Kidney (tissue), 14 donors: Measurements from ENCODE around the gene VAMP2. TPM values are rescaled to one million over a fixed set of nuclear protein-coding genes. Genes with fewer than 3 reads are reported as not detected.

Source experiments
- DNase-seq, 5 donors: peaks; one replicate each; pipeline ENCODE4 v3.0.0-alpha.2; 2013 to 2020
- FAIRE-seq: peaks from 2 replicates; lab custom pipeline; 2012; peaks lifted over from hg19 to GRCh38; lab: Jason Lieb, UNC
- H3K27ac ChIP-seq, 2 donors: one replicate each; pipeline ENCODE4 v1.7.0; 2013; ENCODE audit warnings: low read depth in 2 of 2, low read length in 2 of 2, inconsistent platforms in 1 of 2
- H3K27me3 ChIP-seq: one replicate; pipeline ENCODE4 v1.7.1; 2013; ENCODE audit warnings: low read length, inconsistent platforms; ENCODE audit not compliant: control insufficient read depth, insufficient read depth
- H3K36me3 ChIP-seq, 3 donors: one replicate each; pipeline versions ENCODE4 v1.7.0 to v1.7.1; 2013; ENCODE audit warnings: low read length in 3 of 3, control low read depth in 1 of 3, inconsistent platforms in 1 of 3; ENCODE audit not compliant: insufficient read depth in 3 of 3, control insufficient read depth in 2 of 3
- H3K4me1 ChIP-seq, 3 donors: one replicate each; pipeline versions ENCODE4 v1.7.0 to v1.7.1; 2013; ENCODE audit warnings: low read length in 3 of 3, inconsistent platforms in 1 of 3, low read depth in 1 of 3; ENCODE audit not compliant: control insufficient read depth in 2 of 3, insufficient read depth in 2 of 3
- H3K4me3 ChIP-seq, 3 donors: one replicate each; pipeline versions ENCODE4 v1.7.0 to v1.8.1; 2013; ENCODE audit warnings: low read length in 3 of 3, control low read depth in 1 of 3, inconsistent platforms in 1 of 3
- H3K9ac ChIP-seq, 3 donors: one replicate each; pipeline versions ENCODE4 v1.7.0 to v1.7.1; 2013; ENCODE audit warnings: low read length in 3 of 3, control low read depth in 1 of 3, inconsistent platforms in 1 of 3
- H3K9me3 ChIP-seq, 3 donors: one replicate each; pipeline versions ENCODE4 v1.7.0 to v1.7.1; 2013; ENCODE audit warnings: low read length in 3 of 3, control low read depth in 1 of 3, inconsistent platforms in 1 of 3; ENCODE audit not compliant: control insufficient read depth in 2 of 3, insufficient read depth in 1 of 3
- intact Hi-C: fragments of 100-400 bp; cut with DNase I; formaldehyde crosslinking; loops from one replicate; pipeline ENCODE4 v1.11.1; 2022
- polyA plus RNA-seq: library from polyadenylated mRNA; stranded (reverse); fragments of 350-450 nt; fragmentation: Illumina TruSeq; extraction: RNeasy Lipid Tissue Mini Kit (QIAGEN cat#74804); gene quantifications from one replicate; pipeline ENCODE4 v1.2.3, GENCODE V29; 2014; ENCODE audit warnings: low read depth, low replicate concordance; ENCODE audit not compliant: insufficient read depth
- total RNA-seq: library from RNA; stranded (reverse); fragmentation: NEBNext Ultra II Directional; extraction: Animal tissue kit (Norgen Biotek cat#: 25700); gene quantifications from one replicate; pipeline ENCODE4 v1.2.1, GENCODE V29; 2021
- TF ChIP-seq, protein P1 (sequence below): IDR thresholded peaks from 3 replicates; pipeline ENCODE4 v1.5.1; 2012; ENCODE audit warnings: mild to moderate bottlenecking, moderate library complexity, borderline replicate concordance; ENCODE audit not compliant: insufficient read depth; ENCODE audit errors: extremely low read depth
- donor health status: control.
- donor health status: control.
- donor health status: control.
- donor health status: control.
- donor health status: control.
- donor health status: DM: yes; HTN: yes; CAD: no.
- donor health status: Normal renal cell carcinoma (clear cell type).

Gene VAMP2
- total and polyA plus RNA-seq, 2 donors from 2014 or later: 107 to 124 TPM

DNA sequence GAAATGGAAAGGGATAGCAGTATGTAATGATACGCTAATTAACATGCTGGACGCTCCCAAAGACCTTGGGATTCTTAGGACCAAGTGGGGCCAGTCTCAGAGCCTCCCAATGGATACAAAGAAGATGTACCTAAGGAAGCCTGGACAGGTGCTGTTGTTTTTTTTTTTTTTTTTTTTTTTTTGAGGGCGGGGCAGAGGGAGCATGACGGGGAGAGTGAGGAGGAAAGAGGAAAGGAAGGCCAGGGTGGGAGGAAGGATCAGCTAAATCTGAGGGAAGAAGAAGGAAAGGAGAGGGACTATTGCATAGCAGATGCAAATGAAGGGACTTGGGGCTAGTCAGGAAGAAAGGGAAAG is 2.5 kb downstream of the VAMP2 start:
- H3K9ac ChIP-seq: peak overlapping the region in 1 of 3 donors; percentile 29
- no peak for DNase-seq
- peaks cover 2 to 14% (median 2%) of the 10 kb centered on the region in 3 donors for H3K36me3 ChIP-seq
- FAIRE-seq: no peak
- no peaks in the 10 kb centered on the region for H3K27me3 ChIP-seq
- H3K4me1 ChIP-seq: peaks cover 3 to 33% (median 22%) of the 10 kb centered on the region in 3 donors
- H3K27ac ChIP-seq: no peak overlapping the region
- H3K9me3 ChIP-seq: no peaks in the 10 kb centered on the region
- peak overlapping the region in 1 of 3 donors; percentile 16 for H3K4me3 ChIP-seq
- TF ChIP-seq, protein P1, sequence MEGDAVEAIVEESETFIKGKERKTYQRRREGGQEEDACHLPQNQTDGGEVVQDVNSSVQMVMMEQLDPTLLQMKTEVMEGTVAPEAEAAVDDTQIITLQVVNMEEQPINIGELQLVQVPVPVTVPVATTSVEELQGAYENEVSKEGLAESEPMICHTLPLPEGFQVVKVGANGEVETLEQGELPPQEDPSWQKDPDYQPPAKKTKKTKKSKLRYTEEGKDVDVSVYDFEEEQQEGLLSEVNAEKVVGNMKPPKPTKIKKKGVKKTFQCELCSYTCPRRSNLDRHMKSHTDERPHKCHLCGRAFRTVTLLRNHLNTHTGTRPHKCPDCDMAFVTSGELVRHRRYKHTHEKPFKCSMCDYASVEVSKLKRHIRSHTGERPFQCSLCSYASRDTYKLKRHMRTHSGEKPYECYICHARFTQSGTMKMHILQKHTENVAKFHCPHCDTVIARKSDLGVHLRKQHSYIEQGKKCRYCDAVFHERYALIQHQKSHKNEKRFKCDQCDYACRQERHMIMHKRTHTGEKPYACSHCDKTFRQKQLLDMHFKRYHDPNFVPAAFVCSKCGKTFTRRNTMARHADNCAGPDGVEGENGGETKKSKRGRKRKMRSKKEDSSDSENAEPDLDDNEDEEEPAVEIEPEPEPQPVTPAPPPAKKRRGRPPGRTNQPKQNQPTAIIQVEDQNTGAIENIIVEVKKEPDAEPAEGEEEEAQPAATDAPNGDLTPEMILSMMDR: no peak
- intact Hi-C loops: no loop called here

- Histone ChIP-seq H3K27me3 (no peaks in the 10 kb centered on the region), H3K27ac (peak overlapping the region; percentile 18 to 29), H3K9ac (peak overlapping the region in 1 of 3 donors; percentile 29), H3K4me3 (no peak overlapping the region), H3K4me1 (peaks cover 4 to 36% (median 22%) of the 10 kb centered on the region in 3 donors), H3K9me3 (no peaks in the 10 kb centered on the region), H3K36me3 (peaks cover 2 to 14% (median 2%) of the 10 kb centered on the region in 3 donors)
- intact Hi-C loops: no loop called here
- DNase-seq: peak in 2 of 5 donors; percentile 49 to 63
- TF ChIP-seq, protein P1: no peak
- no peak for FAIRE-seq
Observed at GRCh38 chr17:8159459-8160223, 3.1 kb downstream of the VAMP2 start.

DNA sequence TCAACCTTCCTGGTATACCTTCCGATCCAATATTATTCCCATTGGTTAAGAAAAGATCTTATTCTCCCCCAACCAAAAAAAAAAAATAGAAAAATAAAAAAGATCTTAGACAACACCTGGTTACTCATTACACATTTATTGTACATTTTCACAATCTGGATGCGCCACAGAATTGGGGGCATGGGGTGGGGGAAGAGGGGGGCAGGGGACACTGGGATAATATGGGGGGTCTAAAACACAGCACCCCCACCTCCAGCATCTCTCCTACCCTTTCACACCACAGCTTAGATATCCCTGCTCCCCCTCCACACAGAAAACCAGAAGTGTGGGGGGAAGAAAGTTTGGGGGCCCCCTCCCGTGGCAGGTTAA is 3.7 kb downstream of the VAMP2 start:
- H3K4me3 ChIP-seq: no peak overlapping the region
- H3K36me3 ChIP-seq: peaks cover 2 to 14% (median 2%) of the 10 kb centered on the region in 3 donors
- no peak overlapping the region for H3K9ac ChIP-seq
- FAIRE-seq (no peak), DNase-seq (peak in 2 of 5 donors; percentile 45 to 60)
- H3K4me1 ChIP-seq: peaks cover 4 to 35% (median 20%) of the 10 kb centered on the region in 3 donors
- H3K27ac ChIP-seq: peak overlapping the region; percentile 73 to 99
- H3K27me3 ChIP-seq: no peaks in the 10 kb centered on the region
- no peaks in the 10 kb centered on the region for H3K9me3 ChIP-seq
- TF ChIP-seq, protein P1: no peak
- intact Hi-C loops: no loop called here
